ENCODE results near the gene FKBP2. TPM values are rescaled to one million over a fixed set of nuclear protein-coding genes. Genes with fewer than 3 reads are reported as not detected.

Gene FKBP2
- total and polyA plus RNA-seq, 2 of the 13 experiments (the other 11 are each of a cell fraction or from before 2014, with no cell fraction given) = 30.1 to 53.3 TPM

DNA sequence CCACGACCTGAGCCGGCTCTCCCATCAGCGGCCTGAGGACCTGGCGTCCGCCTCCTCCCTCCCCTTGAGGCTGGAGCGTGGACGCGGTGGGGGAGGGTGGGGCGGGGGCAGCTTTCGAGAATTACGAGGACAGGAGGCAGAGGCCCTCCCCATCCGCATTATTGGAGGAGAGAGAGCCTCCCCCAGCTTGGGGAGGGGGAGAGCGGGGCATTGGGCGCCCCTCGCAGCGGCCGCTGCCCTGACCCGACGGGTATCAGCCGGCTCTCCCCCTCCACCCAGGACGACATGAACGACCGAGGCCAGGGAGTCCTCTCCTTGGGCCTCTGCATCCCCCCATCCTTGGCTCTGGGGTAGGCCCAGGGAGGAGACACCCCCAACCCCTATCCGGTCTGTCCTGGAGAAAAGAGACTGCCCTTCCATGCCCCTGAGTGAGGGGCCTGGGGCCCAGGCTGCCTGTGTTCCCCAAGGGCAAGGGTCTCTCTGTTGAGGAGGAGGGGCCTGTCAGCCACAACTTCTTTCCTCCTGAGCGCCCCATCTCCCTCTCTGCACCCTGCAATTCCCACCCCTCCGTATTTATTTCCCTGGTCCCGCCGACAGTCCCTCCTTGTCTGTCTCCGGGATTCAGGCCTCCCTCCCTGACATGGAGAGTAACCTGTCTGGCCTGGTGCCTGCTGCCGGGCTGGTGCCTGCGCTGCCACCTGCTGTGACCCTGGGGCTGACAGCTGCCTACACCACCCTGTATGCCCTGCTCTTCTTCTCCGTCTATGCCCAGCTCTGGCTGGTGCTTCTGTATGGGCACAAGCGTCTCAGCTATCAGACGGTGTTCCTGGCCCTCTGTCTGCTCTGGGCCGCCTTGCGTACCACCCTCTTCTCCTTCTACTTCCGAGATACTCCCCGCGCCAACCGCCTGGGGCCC, 45.2 kb downstream of the FKBP2 start (continued):
- TF ChIP-seq KMT2A (CRISPR knock-in tag; IDR thresholded peaks at IDR 0.05) (no peak), ATAD3A (CRISPR knock-in tag; IDR thresholded peaks at IDR 0.05) (no peak), ZNF557 (CRISPR knock-in tag; IDR thresholded peaks at IDR 0.05) (no peak), ZNF510 (CRISPR knock-in tag; IDR thresholded peaks at IDR 0.05; ENCODE audit: low read depth) (no peak), HOXD1 (CRISPR knock-in tag; IDR thresholded peaks at IDR 0.05) (no peak), MLXIP (CRISPR knock-in tag; IDR thresholded peaks at IDR 0.05; ENCODE audit: borderline replicate concordance) (no peak), GATAD1 (CRISPR knock-in tag; IDR thresholded peaks at IDR 0.05) (peak; percentile 2; the same call in 1 of the 2 replicates), MXD4 (CRISPR knock-in tag; IDR thresholded peaks at IDR 0.05) (no peak), ADNP (CRISPR knock-in tag; IDR thresholded peaks at IDR 0.05) (no peak), MTERF4 (CRISPR knock-in tag; IDR thresholded peaks at IDR 0.05) (0 out of 2 replicates have a peak, but pooled peaks have one; percentile 1), BHLHE40 (IDR thresholded peaks at IDR 0.05; ENCODE audit: low read length) (no peak), ZNF75D (CRISPR knock-in tag; IDR thresholded peaks at IDR 0.05; ENCODE audit: borderline replicate concordance) (no peak), HNRNPL (IDR thresholded peaks at IDR 0.05; ENCODE audit: low read depth, low read length) (peak; percentile 85), REL (CRISPR knock-in tag; conservative IDR thresholded peaks at IDR 0.05) (no peak), SMC3 (IDR thresholded peaks at IDR 0.05; ENCODE audit: low read length) (peak; percentile 1; the same call in 1 of the 2 replicates)
- TF ChIP-seq, protein P1, sequence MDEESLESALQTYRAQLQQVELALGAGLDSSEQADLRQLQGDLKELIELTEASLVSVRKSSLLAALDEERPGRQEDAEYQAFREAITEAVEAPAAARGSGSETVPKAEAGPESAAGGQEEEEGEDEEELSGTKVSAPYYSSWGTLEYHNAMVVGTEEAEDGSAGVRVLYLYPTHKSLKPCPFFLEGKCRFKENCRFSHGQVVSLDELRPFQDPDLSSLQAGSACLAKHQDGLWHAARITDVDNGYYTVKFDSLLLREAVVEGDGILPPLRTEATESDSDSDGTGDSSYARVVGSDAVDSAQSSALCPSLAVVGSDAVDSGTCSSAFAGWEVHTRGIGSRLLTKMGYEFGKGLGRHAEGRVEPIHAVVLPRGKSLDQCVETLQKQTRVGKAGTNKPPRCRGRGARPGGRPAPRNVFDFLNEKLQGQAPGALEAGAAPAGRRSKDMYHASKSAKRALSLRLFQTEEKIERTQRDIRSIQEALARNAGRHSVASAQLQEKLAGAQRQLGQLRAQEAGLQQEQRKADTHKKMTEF (CRISPR knock-in tag; IDR thresholded peaks at IDR 0.05) = peak; percentile 15; the same call in 1 of the 2 replicates
- TF ChIP-seq, protein P2, sequence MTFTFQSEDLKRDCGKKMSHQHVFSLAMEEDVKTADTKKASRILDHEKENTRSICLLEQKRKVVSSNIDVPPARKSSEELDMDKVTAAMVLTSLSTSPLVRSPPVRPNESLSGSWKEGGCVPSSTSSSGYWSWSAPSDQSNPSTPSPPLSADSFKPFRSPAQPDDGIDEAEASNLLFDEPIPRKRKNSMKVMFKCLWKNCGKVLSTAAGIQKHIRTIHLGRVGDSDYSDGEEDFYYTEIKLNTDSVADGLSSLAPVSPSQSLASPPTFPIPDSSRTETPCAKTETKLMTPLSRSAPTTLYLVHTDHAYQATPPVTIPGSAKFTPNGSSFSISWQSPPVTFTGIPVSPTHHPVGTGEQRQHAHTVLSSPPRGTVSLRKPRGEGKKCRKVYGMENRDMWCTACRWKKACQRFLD (CRISPR knock-in tag; IDR thresholded peaks at IDR 0.05; ENCODE audit: borderline replicate concordance) = 0 out of 2 replicates have a peak, but pooled peaks have one; percentile 8
- TF ChIP-seq, protein P3, sequence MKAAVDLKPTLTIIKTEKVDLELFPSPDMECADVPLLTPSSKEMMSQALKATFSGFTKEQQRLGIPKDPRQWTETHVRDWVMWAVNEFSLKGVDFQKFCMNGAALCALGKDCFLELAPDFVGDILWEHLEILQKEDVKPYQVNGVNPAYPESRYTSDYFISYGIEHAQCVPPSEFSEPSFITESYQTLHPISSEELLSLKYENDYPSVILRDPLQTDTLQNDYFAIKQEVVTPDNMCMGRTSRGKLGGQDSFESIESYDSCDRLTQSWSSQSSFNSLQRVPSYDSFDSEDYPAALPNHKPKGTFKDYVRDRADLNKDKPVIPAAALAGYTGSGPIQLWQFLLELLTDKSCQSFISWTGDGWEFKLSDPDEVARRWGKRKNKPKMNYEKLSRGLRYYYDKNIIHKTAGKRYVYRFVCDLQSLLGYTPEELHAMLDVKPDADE (CRISPR knock-in tag; IDR thresholded peaks at IDR 0.05) = no peak

Data from HepG2 (cell line).